ENCODE results near the gene MTA3.
"Not testable (repeated sequence)": the region's sequence is repeated elsewhere in the genome, so short reads cannot be mapped to it uniquely, and the experiment has no call there.

The MTA3 gene

GRCh38 chr2:42614838-42615237 lies 46.4 kb downstream of the MTA3 start:
- DNase-seq: no peak

- no peak for DNase-seq
Measured at GRCh38 chr2:42618116-42618515, 49.7 kb downstream of the MTA3 start.

GRCh38 chr2:42618972-42619371 lies 50.5 kb downstream of the MTA3 start:
- DNase-seq: no peak

GRCh38 chr2:42621626-42622025 lies 53.2 kb downstream of the MTA3 start:
- not testable (repeated sequence) for DNase-seq

- DNase-seq: no peak
Measured at GRCh38 chr2:42622943-42623676, 54.7 kb downstream of the MTA3 start.

GRCh38 chr2:42624047-42624446 lies 55.6 kb downstream of the MTA3 start:
- DNase-seq: no peak

- DNase-seq: not testable (repeated sequence)
Measured at GRCh38 chr2:42628024-42628423, 59.6 kb downstream of the MTA3 start.

- DNase-seq: no peak
Measured at GRCh38 chr2:42636934-42637333, 68.5 kb downstream of the MTA3 start.

GRCh38 chr2:42638080-42638784 lies 69.8 kb downstream of the MTA3 start:
- DNase-seq: no peak

- DNase-seq: no peak
Measured at GRCh38 chr2:42639340-42640077, 71.1 kb downstream of the MTA3 start.

GRCh38 chr2:42640261-42640660 lies 71.8 kb downstream of the MTA3 start:
- DNase-seq: no peak

- not testable (repeated sequence) for DNase-seq
Measured at GRCh38 chr2:42642371-42642770, 73.9 kb downstream of the MTA3 start.

- DNase-seq: no peak
Measured at GRCh38 chr2:42645551-42645950, 77.1 kb downstream of the MTA3 start.

- DNase-seq: no peak
Measured at GRCh38 chr2:42648796-42649195, 80.4 kb downstream of the MTA3 start.

- DNase-seq: no peak
Measured at GRCh38 chr2:42651057-42651456, 82.6 kb downstream of the MTA3 start.

GRCh38 chr2:42652086-42652485 lies 83.7 kb downstream of the MTA3 start:
- no peak for DNase-seq

GRCh38 chr2:42653039-42653438 lies 84.6 kb downstream of the MTA3 start:
- no peak for DNase-seq

GRCh38 chr2:42653908-42654445 lies 85.5 kb downstream of the MTA3 start:
- no peak for DNase-seq

- no peak for DNase-seq
Measured at GRCh38 chr2:42658306-42658705, 89.9 kb downstream of the MTA3 start.

GRCh38 chr2:42659609-42660008 lies 91.2 kb downstream of the MTA3 start:
- DNase-seq: no peak

- peak; percentile 70 for DNase-seq
Measured at GRCh38 chr2:42663106-42663780, 94.8 kb downstream of the MTA3 start.

GRCh38 chr2:42663828-42664227 lies 95.4 kb downstream of the MTA3 start:
- no peak for DNase-seq

- no peak for DNase-seq
Measured at GRCh38 chr2:42673989-42674579, 105.7 kb downstream of the MTA3 start.
